ENCODE results near the gene PALLD. TPM values are rescaled to one million over a fixed set of nuclear protein-coding genes. Genes with fewer than 3 reads are reported as not detected.
"Not testable (repeated sequence)": the region's sequence is repeated elsewhere in the genome, so short reads cannot be mapped to it uniquely, and the experiment has no call there.

The PALLD gene
- total and polyA plus RNA-seq, 2 of the 13 experiments (the other 11 are each of a cell fraction or from before 2014, with no cell fraction given), result 0.50 to 1.5 TPM

DNA sequence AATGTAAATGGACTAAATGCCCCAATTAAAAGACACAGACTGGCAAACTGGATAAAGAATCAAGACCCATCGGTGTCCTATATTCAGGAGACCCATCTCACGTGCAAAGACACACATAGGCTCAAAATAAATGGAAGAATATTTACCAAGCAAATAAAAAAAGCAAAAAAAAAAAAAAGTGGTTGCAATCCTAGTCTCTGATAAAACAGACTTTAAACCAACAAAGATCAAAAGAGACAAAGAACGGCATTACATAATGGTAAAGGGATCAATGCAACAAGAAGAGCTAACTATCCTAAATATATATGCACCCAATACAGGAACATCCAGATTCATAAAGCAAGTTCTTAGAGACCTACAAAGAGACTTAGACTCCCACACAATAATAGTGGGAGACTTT is 440.6 kb downstream of the PALLD start:
- POLR2A ChIA-PET, result interaction anchor here (1.6 kb wide), 1 partner anchor 73 kb away, joined by 4 read pairs; the partner anchor contains the start of gene CBR4
- FAIRE-seq; H4K20me1 ChIP-seq (ENCODE audit: insufficient read depth, low read length); intact Hi-C loops (cut with micrococcal nuclease; ENCODE audit: unreplicated experiment); H3K27me3 ChIP-seq (ENCODE audit: control insufficient read depth in 1 of 2, insufficient read depth in 2 of 2, low read length in 2 of 2); BruUV-seq (replicated peaks); H3K4me3 ChIP-seq (replicated peaks in 1 of 3; ENCODE audit: insufficient read depth in 1 of 3, low read depth in 2 of 3, low read length in 3 of 3); H3K36me3 ChIP-seq (replicated peaks in 1 of 2; ENCODE audit: control insufficient read depth in 1 of 2, insufficient read depth in 2 of 2, low read length in 2 of 2); H3K27ac ChIP-seq (ENCODE audit: extremely low read length, insufficient read depth, low read length); H3K79me2 ChIP-seq (ENCODE audit: insufficient read depth, low read length); H3K4me1 ChIP-seq (ENCODE audit: insufficient read depth, low read length); H3K9ac ChIP-seq (ENCODE audit: insufficient read depth, low read depth, low read length); CTCF ChIA-PET (ENCODE audit: low intra/inter-chr PET ratio, low total read pairs); H3K9me3 ChIP-seq (ENCODE audit: low read length); ATAC-seq; in situ Hi-C loops (cut with HindIII; ENCODE audit: extremely low pct_ligation_motif_present, low pct_unique_long_range_greater_than_20kb); DNase-seq (ENCODE audit: low spot score); H2AFZ ChIP-seq (ENCODE audit: low read length); H3K4me2 ChIP-seq (ENCODE audit: low read depth, low read length); TF ChIP-seq FOXP1, SOX6, SOX13 (IDR thresholded peaks at IDR 0.05): not testable (repeated sequence)
- TF ChIP-seq FOXP1 (CRISPR knock-in tag; IDR thresholded peaks at IDR 0.05), result 0 out of 2 replicates have a peak, but pooled peaks have one; percentile 34
- TF ChIP-seq FOXA3 (CRISPR knock-in tag; IDR thresholded peaks at IDR 0.05), result 0 out of 2 replicates have a peak, but pooled peaks have one; percentile 28
- peak; percentile 79 for TF ChIP-seq ISL2 (CRISPR knock-in tag; IDR thresholded peaks at IDR 0.05)
- peak; percentile 31; the same call in 1 of the 2 replicates for TF ChIP-seq SOX6 (CRISPR knock-in tag; IDR thresholded peaks at IDR 0.05)
- TF ChIP-seq, protein P1, sequence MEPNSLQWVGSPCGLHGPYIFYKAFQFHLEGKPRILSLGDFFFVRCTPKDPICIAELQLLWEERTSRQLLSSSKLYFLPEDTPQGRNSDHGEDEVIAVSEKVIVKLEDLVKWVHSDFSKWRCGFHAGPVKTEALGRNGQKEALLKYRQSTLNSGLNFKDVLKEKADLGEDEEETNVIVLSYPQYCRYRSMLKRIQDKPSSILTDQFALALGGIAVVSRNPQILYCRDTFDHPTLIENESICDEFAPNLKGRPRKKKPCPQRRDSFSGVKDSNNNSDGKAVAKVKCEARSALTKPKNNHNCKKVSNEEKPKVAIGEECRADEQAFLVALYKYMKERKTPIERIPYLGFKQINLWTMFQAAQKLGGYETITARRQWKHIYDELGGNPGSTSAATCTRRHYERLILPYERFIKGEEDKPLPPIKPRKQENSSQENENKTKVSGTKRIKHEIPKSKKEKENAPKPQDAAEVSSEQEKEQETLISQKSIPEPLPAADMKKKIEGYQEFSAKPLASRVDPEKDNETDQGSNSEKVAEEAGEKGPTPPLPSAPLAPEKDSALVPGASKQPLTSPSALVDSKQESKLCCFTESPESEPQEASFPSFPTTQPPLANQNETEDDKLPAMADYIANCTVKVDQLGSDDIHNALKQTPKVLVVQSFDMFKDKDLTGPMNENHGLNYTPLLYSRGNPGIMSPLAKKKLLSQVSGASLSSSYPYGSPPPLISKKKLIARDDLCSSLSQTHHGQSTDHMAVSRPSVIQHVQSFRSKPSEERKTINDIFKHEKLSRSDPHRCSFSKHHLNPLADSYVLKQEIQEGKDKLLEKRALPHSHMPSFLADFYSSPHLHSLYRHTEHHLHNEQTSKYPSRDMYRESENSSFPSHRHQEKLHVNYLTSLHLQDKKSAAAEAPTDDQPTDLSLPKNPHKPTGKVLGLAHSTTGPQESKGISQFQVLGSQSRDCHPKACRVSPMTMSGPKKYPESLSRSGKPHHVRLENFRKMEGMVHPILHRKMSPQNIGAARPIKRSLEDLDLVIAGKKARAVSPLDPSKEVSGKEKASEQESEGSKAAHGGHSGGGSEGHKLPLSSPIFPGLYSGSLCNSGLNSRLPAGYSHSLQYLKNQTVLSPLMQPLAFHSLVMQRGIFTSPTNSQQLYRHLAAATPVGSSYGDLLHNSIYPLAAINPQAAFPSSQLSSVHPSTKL (CRISPR knock-in tag; IDR thresholded peaks at IDR 0.05), result peak; percentile 41; the same call in 1 of the 2 replicates
- TF ChIP-seq HNF4A (CRISPR knock-in tag; IDR thresholded peaks at IDR 0.05), result peak; percentile 19; the same call in 1 of the 2 replicates
- TF ChIP-seq SOX13 (CRISPR knock-in tag; conservative IDR thresholded peaks at IDR 0.05 in 1 of 2, IDR thresholded peaks at IDR 0.05 in 1 of 2), result peak in 1 of 2 experiments; percentile 40; a peak in 1 of 4 replicates
- TF ChIP-seq, protein P2, sequence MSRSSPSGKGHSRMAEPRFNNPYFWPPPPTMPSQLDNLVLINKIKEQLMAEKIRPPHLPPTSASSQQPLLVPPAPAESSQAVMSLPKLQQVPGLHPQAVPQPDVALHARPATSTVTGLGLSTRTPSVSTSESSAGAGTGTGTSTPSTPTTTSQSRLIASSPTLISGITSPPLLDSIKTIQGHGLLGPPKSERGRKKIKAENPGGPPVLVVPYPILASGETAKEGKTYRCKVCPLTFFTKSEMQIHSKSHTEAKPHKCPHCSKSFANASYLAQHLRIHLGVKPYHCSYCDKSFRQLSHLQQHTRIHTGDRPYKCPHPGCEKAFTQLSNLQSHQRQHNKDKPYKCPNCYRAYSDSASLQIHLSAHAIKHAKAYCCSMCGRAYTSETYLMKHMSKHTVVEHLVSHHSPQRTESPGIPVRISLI (CRISPR knock-in tag; IDR thresholded peaks at IDR 0.05; ENCODE audit: borderline replicate concordance), result peak; percentile 58; the same call in 1 of the 2 replicates
- peak; percentile 71; the same call in 1 of the 2 replicates for TF ChIP-seq ONECUT2 (CRISPR knock-in tag; IDR thresholded peaks at IDR 0.05)
- 7% methylated on average over 3 of the region's 3 CpGs for WGBS (ENCODE audit: low lambda C conversion rate)
